SU-DHL-6 (cell line): Measurements from ENCODE around the gene TRMO.

Experiments
- H2AFZ ChIP-seq: fragments of 200-600 bp; sonication (generic); 2 replicates; pipeline ENCODE4 v1.6.1; 2014; ENCODE audit warnings: low read depth, mild to moderate bottlenecking, moderate library complexity, mixed read lengths, antibody characterized with exemption, low read length; ENCODE audit not compliant: severe bottlenecking
- H3F3A ChIP-seq: fragments of 200-600 bp; shearing (Covaris generic); 2 replicates; pipeline ENCODE4 v1.6.0; 2016; ENCODE audit warnings: antibody characterized with exemption, mild to moderate bottlenecking; ENCODE audit not compliant: insufficient read depth
- H3K27ac ChIP-seq: fragments of 200-600 bp; sonication (generic); 2 replicates; pipeline ENCODE4 v1.5.1; 2016; ENCODE audit warnings: low read depth, mild to moderate bottlenecking, low read length, moderate library complexity, mixed read lengths
- H3K27me3 ChIP-seq: fragments of 200-600 bp; sonication (generic), shearing (Covaris generic); 2 replicates; pipeline ENCODE4 v1.6.0; 2014; ENCODE audit warnings: mild to moderate bottlenecking, low read length
- H3K36me3 ChIP-seq: fragments of 200-600 bp; sonication (generic); 2 replicates; pipeline ENCODE4 v1.6.1; 2014; ENCODE audit warnings: mild to moderate bottlenecking, low read length, mixed read lengths
- H3K4me2 ChIP-seq: fragments of 300-600, 200-600 bp; shearing (Covaris generic), sonication (generic); 2 replicates; pipeline ENCODE4 v1.6.0; 2014; ENCODE audit warnings: low read length, low read depth, mild to moderate bottlenecking; ENCODE audit not compliant: poor library complexity, severe bottlenecking
- H3K4me3 ChIP-seq: fragments of 200-600 bp; sonication (generic); 2 replicates; pipeline ENCODE4 v1.5.1; 2014; ENCODE audit warnings: antibody characterized with exemption, low read length, mild to moderate bottlenecking, mixed read lengths; ENCODE audit not compliant: insufficient read depth, poor library complexity, severe bottlenecking
- H3K79me2 ChIP-seq: fragments of 200-600 bp; sonication (generic); 2 replicates; pipeline ENCODE4 v1.6.1; 2014; ENCODE audit warnings: mild to moderate bottlenecking, low read length, moderate library complexity; ENCODE audit not compliant: insufficient read depth
- H3K9ac ChIP-seq: fragments of 200-600 bp; sonication (generic); 2 replicates; pipeline ENCODE4 v1.7.0; 2014; ENCODE audit warnings: mild to moderate bottlenecking, low read length
- H3K9me2 ChIP-seq: fragments of 200-600 bp; sonication (generic); replicated peaks from 2 replicates; pipeline ENCODE4 v1.6.1; 2014; ENCODE audit warnings: low read length; ENCODE audit not compliant: insufficient read depth
- H3K9me3 ChIP-seq: fragments of 200-600 bp; sonication (generic); 2 replicates; pipeline ENCODE4 v1.6.1; 2014; ENCODE audit warnings: low read length, mixed read lengths; ENCODE audit not compliant: insufficient read depth
- H4K20me1 ChIP-seq: fragments of 200-600 bp; sonication (generic); 2 replicates; pipeline ENCODE4 v1.6.1; 2014; ENCODE audit warnings: low read depth, mild to moderate bottlenecking, antibody characterized with exemption, low read length, moderate library complexity, mixed read lengths
- EZH2phosphoT487 ChIP-seq: fragments of 200-600 bp; sonication (generic), shearing (Covaris generic); conservative IDR thresholded peaks from 2 replicates; pipeline ENCODE4 v1.6.1; 2018; ENCODE audit warnings: mild to moderate bottlenecking, antibody characterized with exemption, low read length, moderate library complexity, mixed read lengths
- TF ChIP-seq, protein P1 (sequence below): fragments of 200-600 bp; sonication (generic); IDR thresholded peaks from one replicate; pipeline ENCODE4 v1.5.1; 2017; ENCODE audit warnings: antibody characterized with exemption, mild to moderate bottlenecking, low read length, moderate library complexity; ENCODE audit not compliant: insufficient read depth, poor library complexity, severe bottlenecking

TRMO gene

DNA sequence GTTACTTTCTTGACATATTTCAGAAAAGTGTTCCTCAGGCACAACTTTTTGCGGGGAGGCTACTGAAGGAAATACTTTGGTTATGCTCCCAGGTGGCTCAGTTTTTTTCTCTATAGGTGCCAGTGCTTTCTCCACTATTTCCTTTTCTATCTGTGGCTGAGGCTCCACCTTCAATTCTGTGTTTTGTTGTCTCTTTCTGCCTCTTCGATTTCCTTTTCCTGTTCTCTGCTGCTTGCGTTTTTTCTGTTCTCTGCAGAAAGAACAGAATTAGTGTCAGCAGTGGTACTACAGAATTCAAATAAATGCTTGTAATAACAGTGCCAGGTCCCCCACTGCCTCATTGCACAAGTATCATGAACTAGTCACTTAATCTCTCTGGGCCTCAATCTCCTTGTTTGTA, 8.7 kb upstream of the TRMO start:
- no peak overlapping the region for H3K4me2 ChIP-seq

DNA sequence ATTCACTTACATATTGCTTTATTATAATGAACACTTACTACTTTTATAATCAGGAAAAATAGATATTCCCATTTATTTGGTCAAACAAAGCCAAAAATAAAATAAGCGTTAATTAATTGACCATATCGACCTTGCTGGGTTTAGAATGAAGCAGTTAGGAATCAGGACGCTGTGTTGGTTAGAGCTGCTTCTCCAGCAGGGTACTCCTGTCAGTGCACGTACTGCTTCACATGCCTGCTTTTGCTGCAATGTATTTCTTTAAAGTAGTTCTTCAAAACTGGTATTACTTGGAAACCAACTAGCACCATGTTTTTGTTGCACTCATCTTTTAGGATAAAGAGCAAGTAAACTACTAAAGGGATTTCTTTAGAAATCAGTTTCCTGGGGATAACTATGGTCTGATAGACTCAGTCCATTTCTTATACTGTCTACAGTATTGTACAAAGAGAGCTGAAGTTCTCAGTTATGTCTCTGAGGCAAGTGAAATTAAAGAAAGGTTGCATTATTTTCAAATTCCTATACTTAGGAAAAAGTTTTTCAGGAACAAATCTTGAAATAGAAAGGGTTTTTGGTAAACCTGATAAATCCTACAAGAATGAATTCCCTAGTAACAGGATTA, 6.8 kb upstream of the TRMO start:
- Histone ChIP-seq H3K4me2 (no peak overlapping the region), H3K36me3 (no peaks in the 10 kb centered on the region), H3K27me3 (no peaks in the 10 kb centered on the region), H3F3A (peaks cover 7% of the 10 kb centered on the region; the same call in 1 of the 2 replicates), H4K20me1 (no peaks in the 10 kb centered on the region), H3K4me3 (no peak overlapping the region), H3K79me2 (no peaks in the 10 kb centered on the region), H3K9me3 (no peaks in the 10 kb centered on the region), H3K27ac (no peak overlapping the region), H3K9me2 (no peaks in the 10 kb centered on the region), H2AFZ (no peak overlapping the region), H3K9ac (no peak overlapping the region)
- no peak for TF ChIP-seq EZH2phosphoT487
- TF ChIP-seq, protein P1, sequence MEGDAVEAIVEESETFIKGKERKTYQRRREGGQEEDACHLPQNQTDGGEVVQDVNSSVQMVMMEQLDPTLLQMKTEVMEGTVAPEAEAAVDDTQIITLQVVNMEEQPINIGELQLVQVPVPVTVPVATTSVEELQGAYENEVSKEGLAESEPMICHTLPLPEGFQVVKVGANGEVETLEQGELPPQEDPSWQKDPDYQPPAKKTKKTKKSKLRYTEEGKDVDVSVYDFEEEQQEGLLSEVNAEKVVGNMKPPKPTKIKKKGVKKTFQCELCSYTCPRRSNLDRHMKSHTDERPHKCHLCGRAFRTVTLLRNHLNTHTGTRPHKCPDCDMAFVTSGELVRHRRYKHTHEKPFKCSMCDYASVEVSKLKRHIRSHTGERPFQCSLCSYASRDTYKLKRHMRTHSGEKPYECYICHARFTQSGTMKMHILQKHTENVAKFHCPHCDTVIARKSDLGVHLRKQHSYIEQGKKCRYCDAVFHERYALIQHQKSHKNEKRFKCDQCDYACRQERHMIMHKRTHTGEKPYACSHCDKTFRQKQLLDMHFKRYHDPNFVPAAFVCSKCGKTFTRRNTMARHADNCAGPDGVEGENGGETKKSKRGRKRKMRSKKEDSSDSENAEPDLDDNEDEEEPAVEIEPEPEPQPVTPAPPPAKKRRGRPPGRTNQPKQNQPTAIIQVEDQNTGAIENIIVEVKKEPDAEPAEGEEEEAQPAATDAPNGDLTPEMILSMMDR = no peak

More for the DNA sequence above, 8.7 kb upstream of the TRMO start:
- H2AFZ ChIP-seq = no peak overlapping the region
- no peaks in the 10 kb centered on the region for H3K9me2 ChIP-seq
- no peaks in the 10 kb centered on the region for H3K27me3 ChIP-seq
- no peaks in the 10 kb centered on the region for H3K79me2 ChIP-seq
- no peak overlapping the region for H3K27ac ChIP-seq
- H4K20me1 ChIP-seq = no peaks in the 10 kb centered on the region
- TF ChIP-seq EZH2phosphoT487 = no peak
- TF ChIP-seq, protein P1 = no peak
- peaks cover 6% of the 10 kb centered on the region; the same call in 1 of the 2 replicates for H3F3A ChIP-seq
- H3K4me3 ChIP-seq = no peak overlapping the region
- H3K9me3 ChIP-seq = no peaks in the 10 kb centered on the region
- no peaks in the 10 kb centered on the region for H3K36me3 ChIP-seq
- H3K9ac ChIP-seq = no peak overlapping the region

DNA sequence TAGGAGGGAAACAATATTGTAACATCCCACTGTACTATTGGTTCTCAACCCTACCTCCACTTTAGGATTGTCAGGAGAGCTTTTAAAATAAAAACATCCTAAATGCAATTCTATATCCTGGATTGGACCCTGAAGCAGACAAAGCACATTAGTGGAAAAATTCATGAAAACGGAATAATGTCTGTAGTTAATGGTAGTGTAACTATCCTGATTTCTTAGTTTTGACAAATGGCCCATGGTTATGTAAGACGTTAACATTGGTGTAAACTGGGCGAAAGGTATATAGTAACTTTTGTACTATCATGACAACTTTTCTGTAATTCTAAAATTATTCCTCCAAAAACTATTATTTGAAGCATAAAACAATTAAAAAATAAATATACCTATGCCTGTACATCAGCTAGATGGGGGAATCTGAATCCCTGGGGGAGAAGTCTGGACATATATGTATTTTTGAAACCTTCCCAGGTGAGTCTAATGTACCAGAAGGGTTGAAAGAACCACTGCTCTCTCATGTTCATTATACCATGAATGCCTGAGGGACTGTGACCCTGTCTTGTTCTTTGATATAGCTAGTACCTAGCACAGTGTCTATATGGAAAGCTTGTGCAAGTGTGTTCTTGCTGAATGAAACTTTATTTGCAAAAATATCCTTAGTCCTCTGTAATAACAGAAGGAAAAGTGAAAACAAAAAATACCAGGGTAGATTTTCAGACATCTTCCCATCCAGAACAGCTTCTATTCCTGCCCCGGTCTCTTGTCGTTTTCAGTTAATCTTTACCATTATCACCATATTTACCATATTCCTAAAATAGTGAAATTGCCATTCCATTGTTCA, 3.4 kb upstream of the TRMO start:
- Histone ChIP-seq H3K27ac (no peak overlapping the region), H3K9me3 (no peaks in the 10 kb centered on the region), H3F3A (peaks cover 20% of the 10 kb centered on the region), H3K9me2 (no peaks in the 10 kb centered on the region), H3K4me3 (no peak overlapping the region), H3K9ac (no peak overlapping the region), H3K4me2 (no peak overlapping the region), H3K36me3 (no peaks in the 10 kb centered on the region), H3K79me2 (peaks cover 12% of the 10 kb centered on the region), H2AFZ (no peak overlapping the region), H4K20me1 (no peaks in the 10 kb centered on the region), H3K27me3 (no peaks in the 10 kb centered on the region)
- TF ChIP-seq EZH2phosphoT487 = no peak
- TF ChIP-seq, protein P1 = no peak
